MM.1S (cell line): ENCODE data around the gene KAT2A.
A peak's percentile ranks its signal among the peaks of the same experiment; 100 is the strongest.

Experiments
- DNase-seq: peaks from one replicate; pipeline ENCODE4 v3.0.0-alpha.2; 2015
- H2AFZ ChIP-seq: fragments of 300-600 bp; sonication (generic); 2 replicates; pipeline ENCODE4 v1.6.0; 2016; ENCODE audit warnings: antibody characterized with exemption, low read length
- H3F3A ChIP-seq: fragments of 300-600 bp; sonication (generic); 2 replicates; pipeline ENCODE4 v1.6.1; 2016; ENCODE audit warnings: mild to moderate bottlenecking, antibody characterized with exemption, low read length, moderate library complexity, mixed read lengths; ENCODE audit not compliant: insufficient read depth
- H3K27ac ChIP-seq: fragments of 300-600 bp; sonication (generic); 2 replicates; pipeline ENCODE4 v1.5.1; 2016; ENCODE audit warnings: mild to moderate bottlenecking, low read length
- H3K27me3 ChIP-seq: fragments of 300-600 bp; sonication (generic); replicated peaks from 2 replicates; pipeline ENCODE4 v1.6.0; 2016; ENCODE audit warnings: low read length; ENCODE audit not compliant: insufficient read depth
- H3K36me3 ChIP-seq: fragments of 300-600 bp; sonication (generic); replicated peaks from 2 replicates; pipeline ENCODE4 v1.6.1; 2016; ENCODE audit warnings: mild to moderate bottlenecking, low read length, mixed read lengths; ENCODE audit not compliant: insufficient read depth
- H3K4me1 ChIP-seq: fragments of 300-600 bp; sonication (generic); 2 replicates; pipeline ENCODE4 v1.6.1; 2016; ENCODE audit warnings: low read length, mixed read lengths
- H3K4me2 ChIP-seq: fragments of 300-600 bp; sonication (generic); 2 replicates; pipeline ENCODE4 v1.6.0; 2016; ENCODE audit warnings: low read depth, low read length
- H3K4me3 ChIP-seq: fragments of 300-600 bp; sonication (generic); 2 replicates; pipeline ENCODE4 v1.5.1; 2016; ENCODE audit warnings: low read length, mixed read lengths
- H3K79me2 ChIP-seq: fragments of 300-600 bp; sonication (generic); 2 replicates; pipeline ENCODE4 v1.6.1; 2016; ENCODE audit warnings: mixed run types, low read length, mixed read lengths
- H3K9ac ChIP-seq: fragments of 300-600 bp; sonication (generic); 2 replicates; pipeline ENCODE4 v1.6.1; 2016; ENCODE audit warnings: low read length, mixed read lengths
- H3K9me2 ChIP-seq: fragments of 300-600 bp; sonication (generic); replicated peaks from 2 replicates; pipeline ENCODE4 v1.6.1; 2016; ENCODE audit warnings: mild to moderate bottlenecking, low read length, mixed read lengths; ENCODE audit not compliant: insufficient read depth
- H3K9me3 ChIP-seq: fragments of 300-600 bp; sonication (generic); replicated peaks from 2 replicates; pipeline ENCODE4 v1.6.1; 2016; ENCODE audit warnings: mild to moderate bottlenecking, low read length, mixed read lengths; ENCODE audit not compliant: insufficient read depth
- H4K20me1 ChIP-seq: fragments of 300-600 bp; sonication (generic); 2 replicates; pipeline ENCODE4 v1.6.1; 2016; ENCODE audit warnings: mild to moderate bottlenecking, low read length, moderate library complexity, mixed read lengths; ENCODE audit not compliant: insufficient read depth
- CTCF ChIP-seq: fragments of 300-600 bp; sonication (generic); IDR thresholded peaks from 2 replicates; pipeline ENCODE4 v1.5.1; 2016; ENCODE audit warnings: antibody characterized with exemption, low read length, mixed read lengths
- EZH2 ChIP-seq: fragments of 300-600 bp; sonication (generic); optimal IDR thresholded peaks from 2 replicates; pipeline ENCODE3; 2017; ENCODE audit warnings: low read depth, mild to moderate bottlenecking, antibody characterized with exemption, low read length, mixed read lengths
- EZH2phosphoT487 ChIP-seq: fragments of 300-600 bp; sonication (generic); IDR thresholded peaks from 2 replicates; pipeline ENCODE4 v1.6.1; 2018; ENCODE audit warnings: antibody characterized with exemption, low read length

The KAT2A gene

GRCh38 chr17:42097691-42098631, 23.2 kb downstream of the KAT2A start, which contains the start of gene ZNF385C:
TSS of gene ZNF385C (minus strand) at chr17:42098473. CDS start at chr17:42063056, 35,417 bp downstream.
- Histone ChIP-seq H3K4me3 (peak within 1 kb of the TSS; percentile 23; the same call in 1 of the 2 replicates), H3K27ac (no peak within 1 kb of the TSS), H3K4me2 (peak within 1 kb of the TSS; percentile 65; the same call in 1 of the 2 replicates), H4K20me1 (no peaks in the 10 kb centered on the region), H3K36me3 (no peaks in the 10 kb centered on the region), H3K9me2 (no peaks in the 10 kb centered on the region), H2AFZ (peak within 1 kb of the TSS; percentile 40), H3K4me1 (no peaks in the 10 kb centered on the region; the same call in 1 of the 2 replicates), H3K9me3 (no peaks in the 10 kb centered on the region), H3K79me2 (no peaks in the 10 kb centered on the region), H3K9ac (no peak within 1 kb of the TSS), H3K27me3 (peaks cover 13% of the 10 kb centered on the region), H3F3A (no peaks in the 10 kb centered on the region)
- no peak for DNase-seq
- no peak for TF ChIP-seq EZH2
- no peak for TF ChIP-seq CTCF
- no peak for TF ChIP-seq EZH2phosphoT487

- Histone ChIP-seq H3K36me3 (no peaks in the 10 kb centered on the region), H3K27ac (no peak overlapping the region), H3F3A (no peaks in the 10 kb centered on the region), H2AFZ (no peak overlapping the region), H3K9ac (no peak overlapping the region), H4K20me1 (no peaks in the 10 kb centered on the region), H3K4me1 (no peaks in the 10 kb centered on the region; the same call in 1 of the 2 replicates), H3K79me2 (no peaks in the 10 kb centered on the region), H3K4me2 (no peak overlapping the region), H3K4me3 (no peak overlapping the region), H3K27me3 (peaks cover 13% of the 10 kb centered on the region), H3K9me3 (no peaks in the 10 kb centered on the region), H3K9me2 (no peaks in the 10 kb centered on the region)
- TF ChIP-seq EZH2phosphoT487 (no peak), EZH2 (no peak), CTCF (no peak)
- no peak for DNase-seq
Measured at GRCh38 chr17:42096360-42097111, 24.6 kb downstream of the KAT2A start.

GRCh38 chr17:42094375-42095069, 26.6 kb downstream of the KAT2A start:
- Histone ChIP-seq H3K4me3 (no peak overlapping the region), H3K4me1 (no peaks in the 10 kb centered on the region; the same call in 1 of the 2 replicates), H3K36me3 (no peaks in the 10 kb centered on the region), H3K4me2 (no peak overlapping the region), H3K9ac (no peak overlapping the region), H3K9me3 (no peaks in the 10 kb centered on the region), H4K20me1 (no peaks in the 10 kb centered on the region), H2AFZ (no peak overlapping the region), H3K27me3 (peaks cover 15% of the 10 kb centered on the region), H3K9me2 (no peaks in the 10 kb centered on the region), H3K27ac (no peak overlapping the region), H3F3A (no peaks in the 10 kb centered on the region), H3K79me2 (no peaks in the 10 kb centered on the region)
- TF ChIP-seq EZH2phosphoT487 (no peak), EZH2 (no peak), CTCF (no peak)
- no peak for DNase-seq
